ENCODE results near the gene HECTD4.

- TF ChIP-seq EZH2 (IDR thresholded peaks at IDR 0.05; ENCODE audit: borderline replicate concordance, low read length): no peak
- TF ChIP-seq CTCF (conservative IDR thresholded peaks at IDR 0.05 in 1 of 2, IDR thresholded peaks at IDR 0.05 in 1 of 2; ENCODE audit: extremely low read depth in 1 of 2, insufficient read depth in 1 of 2, low read depth in 1 of 2, low read length in 2 of 2): no peak
Measured at GRCh38 chr12:112285600-112286401, 96.4 kb downstream of the HECTD4 start.
